Esophagus squamous epithelium (tissue), 4 donors: ENCODE data around the gene RASGRF1.

Source experiments
- CTCF ChIP-seq, 6 experiments: fragments of 450-650 bp in 4 of 6; fragments of 200-600 bp in 2 of 6; sonication (generic) in 2 of 6; IDR thresholded peaks; one replicate each; pipeline ENCODE4 v1.5.1; 2016 to 2019; ENCODE audit warnings: antibody characterized with exemption in 6 of 6, mild to moderate bottlenecking in 4 of 6, moderate library complexity in 4 of 6
- POLR2A ChIP-seq, 4 donors: fragments of 450-650 bp; IDR thresholded peaks; one replicate each; pipeline ENCODE4 v1.6.1; 2017; ENCODE audit warnings: antibody characterized with exemption in 4 of 4, mild to moderate bottlenecking in 4 of 4, moderate library complexity in 3 of 4

GRCh38 chr15:78927077-78927790, 163.3 kb downstream of the RASGRF1 start:
- TF ChIP-seq CTCF (IDR thresholded peaks at IDR 0.05), result no peak
- no peak for TF ChIP-seq POLR2A (IDR thresholded peaks at IDR 0.05)
